Activated T-helper 1 cell treated with anti-CD3 and anti-CD28 coated beads, Interleukin-2, amount 50 U/mL, for 16 hours (primary cell): ENCODE data around the gene SH2D6.
"Not testable (repeated sequence)": the region's sequence is repeated elsewhere in the genome, so short reads cannot be mapped to it uniquely, and the experiment has no call there.

Experiments used
- DNase-seq, 2 donors: peaks; one replicate each; pipeline ENCODE4 v3.0.0-alpha.2; 2020; ENCODE audit warnings: low read depth in 1 of 2, low spot score in 1 of 2

Gene SH2D6

GRCh38 chr2:85418132-85419008 is at the start of gene SH2D6:
Gene SH2D6 (plus strand): TSS chr2:85418714. CDS start chr2:85429466, 10,752 bp downstream.
- DNase-seq = peak; percentile 68 to 71

GRCh38 chr2:85368921-85369320 is 49.6 kb upstream of the SH2D6 start:
- DNase-seq = no peak

GRCh38 chr2:85369500-85369899 is 49.0 kb upstream of the SH2D6 start:
- DNase-seq = no peak

- DNase-seq = no peak
Observed at GRCh38 chr2:85371045-85371444, 47.5 kb upstream of the SH2D6 start.

GRCh38 chr2:85376291-85377065 is 42.0 kb upstream of the SH2D6 start:
- DNase-seq = no peak

- no peak for DNase-seq
Observed at GRCh38 chr2:85377083-85377482, 41.4 kb upstream of the SH2D6 start.

- DNase-seq = no peak
Observed at GRCh38 chr2:85378257-85378656, 40.3 kb upstream of the SH2D6 start.

- no peak for DNase-seq
Observed at GRCh38 chr2:85380048-85380447, 38.5 kb upstream of the SH2D6 start.

GRCh38 chr2:85383151-85383550 is 35.4 kb upstream of the SH2D6 start:
- DNase-seq = not testable (repeated sequence)

- DNase-seq = no peak
Observed at GRCh38 chr2:85383850-85384249, 34.7 kb upstream of the SH2D6 start.

GRCh38 chr2:85385746-85386145 is 32.8 kb upstream of the SH2D6 start:
- no peak for DNase-seq

- no peak for DNase-seq
Observed at GRCh38 chr2:85387754-85388153, 30.8 kb upstream of the SH2D6 start.

GRCh38 chr2:85388878-85389538 is 29.5 kb upstream of the SH2D6 start:
- no peak for DNase-seq

GRCh38 chr2:85390941-85391669 is 27.4 kb upstream of the SH2D6 start:
- peak; percentile 46 to 55 for DNase-seq

GRCh38 chr2:85393836-85394235 is 24.7 kb upstream of the SH2D6 start:
- no peak for DNase-seq

GRCh38 chr2:85394261-85394681 is 24.2 kb upstream of the SH2D6 start:
- no peak for DNase-seq

- DNase-seq = no peak
Observed at GRCh38 chr2:85394976-85395375, 23.5 kb upstream of the SH2D6 start.

GRCh38 chr2:85395912-85396475 is 22.5 kb upstream of the SH2D6 start:
- DNase-seq = no peak

- DNase-seq = no peak
Observed at GRCh38 chr2:85396531-85397470, 21.7 kb upstream of the SH2D6 start.

GRCh38 chr2:85397925-85398331 is 20.6 kb upstream of the SH2D6 start:
- DNase-seq = no peak
